ENCODE results near the gene HYAL1. TPM values are rescaled to one million over a fixed set of nuclear protein-coding genes. Genes with fewer than 3 reads are reported as not detected.

Gene HYAL1
- total RNA-seq, 4 donors from 2014 or later: 1.8 to 13.8 (median 3.8) TPM

GRCh38 chr3:50321336-50322114 lies 18.2 kb upstream of the HYAL1 start:
- Histone ChIP-seq H3K36me3 (no peaks in the 10 kb centered on the region), H3K9me3 (no peaks in the 10 kb centered on the region), H3K27ac (peak overlapping the region; percentile 92 to 94 (median 92)), H3K27me3 (no peaks in the 10 kb centered on the region), H3K4me1 (peaks cover 28 to 65% (median 55%) of the 10 kb centered on the region in 4 donors), H3K4me3 (peak overlapping the region; percentile 67 to 76 (median 74))
- in situ Hi-C loops (cut with MboI; ENCODE audit: low pct_ligation_motif_present in 1 of 4, low pct_unique_long_range_greater_than_20kb in 1 of 4, low sequenced_read_pairs in 3 of 4): no loop called here
- WGBS, 2 donors (ENCODE audit: low coverage in 1 of 2): 0% methylated on average over 18 of the region's 59 CpGs; no CpG with 5 or more reads in 1 of the 2 donors
- TF ChIP-seq POLR2A (IDR thresholded peaks at IDR 0.05) (no peak), CTCF (IDR thresholded peaks at IDR 0.05) (peak; percentile 44 to 70 (median 53)), EP300 (IDR thresholded peaks at IDR 0.05; ENCODE audit: low read depth) (no peak), POLR2AphosphoS5 (IDR thresholded peaks at IDR 0.05) (peak in 2 of 3 donors; percentile 52 to 61)
- peak; percentile 91 for DNase-seq
- intact Hi-C loops (cut with DNase I; ENCODE audit: low total_unique reads): no loop called here

GRCh38 chr3:50320853-50321335 lies 17.5 kb upstream of the HYAL1 start:
- peak; percentile 82 for DNase-seq
- Histone ChIP-seq H3K4me3 (peak overlapping the region; percentile 67 to 76 (median 74)), H3K27me3 (no peaks in the 10 kb centered on the region), H3K27ac (peak overlapping the region; percentile 92 to 94 (median 92)), H3K9me3 (no peaks in the 10 kb centered on the region), H3K36me3 (no peaks in the 10 kb centered on the region), H3K4me1 (peaks cover 34 to 69% (median 60%) of the 10 kb centered on the region in 4 donors)
- intact Hi-C loops (cut with DNase I; ENCODE audit: low total_unique reads): no loop called here
- in situ Hi-C loops (cut with MboI; ENCODE audit: low pct_ligation_motif_present in 1 of 4, low pct_unique_long_range_greater_than_20kb in 1 of 4, low sequenced_read_pairs in 3 of 4): no loop called here
- TF ChIP-seq POLR2A (IDR thresholded peaks at IDR 0.05) (peak; percentile 72), EP300 (IDR thresholded peaks at IDR 0.05; ENCODE audit: low read depth) (no peak), POLR2AphosphoS5 (IDR thresholded peaks at IDR 0.05) (peak in 1 of 3 donors; percentile 47)
- WGBS, 2 donors (ENCODE audit: low coverage in 1 of 2): 1% methylated on average over 32 of the region's 45 CpGs; no CpG with 5 or more reads in 1 of the 2 donors

- TF ChIP-seq CTCF (IDR thresholded peaks at IDR 0.05): no peak
- TF ChIP-seq EP300 (IDR thresholded peaks at IDR 0.05; ENCODE audit: low read depth): no peak
- no peak for TF ChIP-seq POLR2A (IDR thresholded peaks at IDR 0.05)
- TF ChIP-seq POLR2AphosphoS5 (IDR thresholded peaks at IDR 0.05): no peak
- intact Hi-C loops (cut with DNase I; ENCODE audit: low total_unique reads) (no loop called here), in situ Hi-C loops (cut with MboI; ENCODE audit: low pct_ligation_motif_present in 1 of 4, low pct_unique_long_range_greater_than_20kb in 1 of 4, low sequenced_read_pairs in 3 of 4) (no loop called here)
- H3K4me1 ChIP-seq: peaks cover 35 to 69% (median 60%) of the 10 kb centered on the region in 4 donors
- H3K4me3 ChIP-seq: peak overlapping the region; percentile 67 to 76 (median 74)
- peak overlapping the region; percentile 92 to 94 (median 92) for H3K27ac ChIP-seq
- no peaks in the 10 kb centered on the region for H3K27me3 ChIP-seq
- no peaks in the 10 kb centered on the region for H3K36me3 ChIP-seq
- WGBS, 2 donors (ENCODE audit: low coverage in 1 of 2): 89% methylated on average over 27 of the region's 29 CpGs; no CpG with 5 or more reads in 1 of the 2 donors
- DNase-seq: no peak
- no peaks in the 10 kb centered on the region for H3K9me3 ChIP-seq
Measured at GRCh38 chr3:50319894-50320625, 16.7 kb upstream of the HYAL1 start.

- DNase-seq: no peak
- Histone ChIP-seq H3K36me3 (no peaks in the 10 kb centered on the region), H3K4me3 (peak overlapping the region in 1 of 4 donors; percentile 5), H3K27me3 (no peaks in the 10 kb centered on the region), H3K27ac (peak overlapping the region in 3 of 4 donors; percentile 84 to 89 (median 86)), H3K4me1 (peaks cover 35 to 67% (median 58%) of the 10 kb centered on the region in 4 donors), H3K9me3 (no peaks in the 10 kb centered on the region)
- no peak for TF ChIP-seq EP300 (IDR thresholded peaks at IDR 0.05; ENCODE audit: low read depth)
- TF ChIP-seq POLR2AphosphoS5 (IDR thresholded peaks at IDR 0.05): no peak
- no peak for TF ChIP-seq CTCF (IDR thresholded peaks at IDR 0.05)
- no peak for TF ChIP-seq POLR2A (IDR thresholded peaks at IDR 0.05)
- WGBS, 2 donors (ENCODE audit: low coverage in 1 of 2): 89 to 100% methylated on average over 1 to 16 of the region's 16 CpGs
- intact Hi-C loops (cut with DNase I; ENCODE audit: low total_unique reads) (no loop called here), in situ Hi-C loops (cut with MboI; ENCODE audit: low pct_ligation_motif_present in 1 of 4, low pct_unique_long_range_greater_than_20kb in 1 of 4, low sequenced_read_pairs in 3 of 4) (no loop called here)
Measured at GRCh38 chr3:50319181-50319893, 16.0 kb upstream of the HYAL1 start.

Measured in transverse colon (tissue), 4 donors.